ENCODE data around the gene TGM2.
A peak's percentile ranks its signal among the peaks of the same experiment; 100 is the strongest.

TGM2 gene

DNA sequence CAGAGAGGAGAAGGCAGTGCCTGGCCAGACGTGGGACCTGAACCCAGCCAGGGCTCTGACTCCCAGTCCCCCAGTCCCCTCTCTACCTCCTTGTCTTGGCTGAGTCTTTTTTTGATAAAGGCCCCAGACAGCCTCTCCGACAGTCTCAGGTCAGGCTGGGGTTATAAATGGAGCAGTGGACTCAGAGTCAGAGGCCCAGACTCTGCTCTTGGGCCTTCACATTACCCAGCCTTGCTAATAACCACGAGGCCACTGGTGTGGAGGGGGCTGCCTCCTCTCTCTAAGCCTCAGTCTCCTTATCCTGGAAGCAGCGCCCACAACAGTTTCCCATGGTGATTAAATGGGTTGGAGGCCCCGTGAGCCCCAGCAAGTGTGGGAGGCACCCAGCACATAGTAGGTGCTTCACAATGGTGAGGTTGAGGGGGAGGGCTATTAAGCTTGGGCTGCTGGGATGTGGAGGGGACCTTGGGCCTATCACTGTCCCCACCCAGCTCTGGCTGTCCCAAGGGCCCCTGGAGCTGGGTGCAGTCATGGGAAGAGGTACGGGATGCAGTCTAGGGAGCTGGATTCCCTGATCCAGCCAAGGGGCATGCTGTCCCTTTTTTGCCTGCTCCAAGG is 35.7 kb downstream of the TGM2 start:
- no peak for DNase-seq

DNA sequence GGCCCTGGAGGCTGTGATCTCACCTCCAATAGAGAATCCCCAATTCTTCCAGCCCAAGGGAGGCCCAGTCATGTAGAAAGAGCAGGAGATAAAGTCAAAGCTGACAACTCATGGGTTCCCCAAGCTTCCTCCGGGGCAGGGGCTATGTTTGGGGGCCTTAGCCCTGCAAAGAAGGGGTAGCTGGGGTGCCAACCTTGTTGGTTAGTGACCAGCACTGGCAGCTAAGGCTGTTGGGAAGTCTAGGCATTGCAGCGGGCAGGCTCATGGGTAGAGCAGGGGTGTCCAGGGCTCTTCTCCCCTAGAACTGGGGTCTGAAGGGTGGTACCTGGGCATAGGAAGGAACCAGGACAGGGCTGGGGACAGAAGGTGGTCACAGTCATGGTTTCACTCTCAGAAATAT is 36.4 kb downstream of the TGM2 start:
- no peak for DNase-seq

DNA sequence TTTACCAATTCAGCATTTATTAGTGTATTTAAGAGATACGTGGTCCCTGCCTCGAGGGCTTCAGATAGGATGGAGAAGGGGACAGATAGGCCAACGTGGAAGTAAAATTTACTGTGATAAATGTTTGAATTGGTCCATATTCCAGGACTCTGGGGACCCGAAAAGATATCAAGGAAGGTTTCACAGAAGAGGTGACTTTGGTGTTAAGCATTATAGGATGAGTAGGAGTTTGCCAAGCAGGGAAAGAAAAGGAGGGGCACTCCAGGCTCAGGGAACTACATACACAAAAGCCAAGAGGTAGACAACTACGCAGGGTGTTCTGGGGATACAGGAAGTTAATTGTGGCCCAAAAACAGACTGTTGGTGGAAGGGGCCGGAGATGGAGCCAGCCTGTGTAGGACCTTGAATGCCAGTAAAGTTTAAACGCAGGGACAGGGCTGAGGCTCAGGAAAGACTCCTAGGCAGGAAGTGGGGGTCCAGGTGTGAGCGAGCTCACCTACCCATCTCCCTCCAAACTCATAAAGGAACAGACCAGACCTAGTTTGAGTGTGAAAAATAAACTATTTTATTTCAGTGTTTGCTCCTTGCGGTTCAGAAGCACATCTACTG is 37.0 kb downstream of the TGM2 start:
- DNase-seq = no peak

DNA sequence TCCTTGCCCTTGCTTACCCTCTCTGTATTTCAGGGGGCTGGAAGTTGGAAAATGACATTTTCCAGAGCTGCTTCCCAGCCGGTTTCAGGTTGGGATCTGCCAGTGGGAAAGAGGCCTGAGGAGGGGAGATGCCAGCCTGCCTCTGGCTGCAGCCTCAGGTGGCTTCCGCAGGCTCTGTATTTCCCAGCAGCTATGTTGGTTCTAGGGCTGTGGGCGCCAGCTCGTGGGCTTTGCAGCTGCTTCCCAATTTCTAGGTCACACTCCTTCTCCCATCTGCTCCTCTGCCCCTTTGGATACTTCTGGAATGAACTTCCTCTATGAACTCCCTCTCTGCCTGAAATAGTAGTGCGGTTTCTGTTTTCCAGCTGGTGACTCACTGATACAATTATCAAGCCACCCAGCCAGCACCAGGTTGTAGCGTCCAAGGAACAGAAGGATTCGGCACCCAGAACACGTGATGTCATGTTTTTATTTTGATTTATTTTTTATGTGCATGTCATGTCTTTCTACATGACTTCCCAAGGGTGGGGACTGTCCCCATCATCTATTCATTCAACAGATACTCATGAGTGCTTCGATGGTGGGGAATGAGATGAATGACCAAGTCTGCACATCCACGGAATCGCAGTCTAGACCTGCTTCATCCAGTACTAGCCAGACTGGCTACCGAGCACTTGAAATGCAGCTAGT is 38.0 kb downstream of the TGM2 start:
- no peak for DNase-seq

DNA sequence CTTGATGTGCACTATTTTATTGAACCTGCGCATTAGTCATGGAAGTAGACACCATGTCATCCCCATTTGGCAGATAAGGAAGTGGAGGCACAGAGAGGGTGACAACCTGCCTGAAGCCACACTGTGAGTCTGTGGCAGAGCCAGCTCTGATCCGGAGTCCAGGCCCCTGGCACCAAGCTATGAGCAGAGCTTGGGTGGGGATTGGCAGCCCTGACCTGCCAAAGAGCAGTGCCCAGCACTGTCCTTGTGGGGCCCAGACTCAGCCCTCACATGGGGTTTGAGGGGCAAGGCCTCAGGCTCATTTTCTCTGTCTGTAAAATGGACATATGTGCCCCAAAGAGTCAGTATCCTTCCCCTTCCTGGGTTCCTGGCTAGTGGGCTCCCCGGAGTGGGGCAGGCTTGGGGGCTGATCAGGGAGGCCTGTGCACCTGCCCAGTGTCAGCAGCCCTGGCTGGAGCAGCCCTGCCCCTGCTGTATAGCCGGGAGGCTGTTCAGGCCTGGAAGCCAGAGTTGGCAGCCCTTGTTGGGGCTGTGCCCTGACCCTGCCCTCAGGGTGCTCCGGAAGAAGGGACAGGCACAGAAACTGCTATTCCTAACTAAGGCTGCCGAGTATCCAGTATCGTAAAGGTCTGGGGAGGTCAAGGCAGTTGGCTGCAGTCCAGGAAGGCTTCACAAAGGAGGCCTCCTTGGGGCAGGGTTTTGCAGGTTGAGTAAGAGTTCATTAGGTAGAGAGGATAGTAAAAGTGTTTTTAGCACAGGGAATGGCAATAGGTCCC is 38.7 kb downstream of the TGM2 start:
- no peak for DNase-seq

DNA sequence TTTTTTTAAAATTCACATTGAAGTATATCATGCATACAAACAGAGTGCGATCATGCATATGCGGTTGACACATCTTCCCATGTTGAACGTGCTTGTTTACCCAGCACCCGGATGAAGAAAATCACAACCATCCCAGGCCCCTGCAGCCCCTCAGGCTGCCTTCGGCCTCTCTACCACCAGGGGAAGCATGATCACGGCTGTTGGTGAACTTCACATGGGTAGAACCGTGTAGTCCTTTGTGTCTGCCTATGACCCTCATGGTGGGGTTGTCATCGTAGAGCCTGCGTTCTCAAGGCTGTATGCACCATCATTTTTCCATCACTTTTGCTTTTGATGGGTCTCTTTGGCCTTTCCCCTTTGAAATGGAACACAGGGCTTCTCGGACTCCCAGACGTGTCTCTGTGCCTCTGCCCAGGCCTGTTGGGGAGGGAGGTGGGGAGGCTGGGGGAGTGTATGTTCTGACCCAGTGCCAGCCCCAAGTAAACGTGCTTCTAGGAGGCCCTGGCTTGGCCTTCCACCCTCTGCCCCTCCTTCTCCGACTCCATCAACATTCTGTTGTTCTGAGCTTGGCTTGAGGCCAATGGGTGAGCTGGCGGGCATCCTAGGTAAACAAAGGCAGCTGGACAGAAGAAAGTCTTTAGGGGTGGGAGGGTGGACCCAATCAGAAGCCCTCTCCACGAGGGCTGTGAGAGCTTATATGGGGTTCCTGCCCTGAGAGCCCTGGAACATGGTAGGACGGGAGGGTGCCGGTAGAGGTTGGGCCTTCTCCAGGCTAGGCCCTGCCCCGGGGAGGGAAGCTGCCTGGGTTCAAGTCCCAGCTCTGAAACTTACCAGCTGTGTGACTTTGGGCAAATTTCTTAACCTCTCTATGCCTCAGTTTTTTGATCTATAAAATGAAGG is 39.7 kb downstream of the TGM2 start:
- DNase-seq = no peak

DNA sequence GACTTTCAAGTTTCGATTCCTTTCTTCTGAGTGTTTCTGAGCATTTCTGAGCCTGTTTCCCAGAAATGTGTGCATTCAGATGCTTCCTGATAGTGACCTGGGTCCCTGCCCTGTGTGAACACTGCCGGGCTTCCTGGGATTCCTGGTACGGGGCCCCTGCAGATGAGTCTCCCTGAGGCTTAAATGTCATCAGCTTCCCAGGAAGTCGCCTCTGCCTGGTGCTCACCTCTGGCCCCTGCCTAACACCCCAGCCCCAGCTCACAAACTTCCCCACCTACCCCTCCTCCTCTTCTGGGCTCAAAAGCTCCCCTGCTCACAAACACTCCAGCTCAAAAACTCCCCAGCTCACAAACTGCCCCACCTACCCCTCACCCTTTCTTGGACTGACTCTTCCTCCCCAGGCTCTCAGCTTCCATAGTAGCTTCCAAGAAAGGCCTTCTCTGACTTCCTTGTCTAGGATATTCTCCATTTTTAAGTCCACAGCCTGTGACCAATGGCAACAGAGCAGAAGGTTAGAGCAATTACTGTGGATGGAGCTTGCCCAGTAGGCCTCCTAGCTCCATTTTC is 42.0 kb downstream of the TGM2 start:
- DNase-seq = no peak

DNA sequence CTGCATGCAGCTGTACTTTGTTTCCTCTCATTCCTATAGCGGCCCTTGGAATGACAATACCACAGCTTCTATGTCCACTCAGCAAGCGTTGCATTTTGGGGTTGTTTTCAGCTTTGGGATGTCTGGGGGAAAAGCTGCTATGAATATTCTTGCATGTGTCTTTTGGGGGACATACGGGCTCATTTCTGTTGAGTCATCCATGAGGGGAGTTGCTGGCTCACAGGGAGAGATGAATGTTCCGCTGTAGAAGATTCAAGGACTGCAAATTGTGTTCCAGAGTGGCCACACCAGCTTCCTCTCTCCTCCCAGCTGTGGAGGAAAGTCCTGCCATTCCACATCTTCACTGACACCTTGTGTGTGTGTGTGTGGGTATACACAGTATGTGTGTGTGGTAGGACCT is 43.3 kb downstream of the TGM2 start:
- no peak for DNase-seq

DNA sequence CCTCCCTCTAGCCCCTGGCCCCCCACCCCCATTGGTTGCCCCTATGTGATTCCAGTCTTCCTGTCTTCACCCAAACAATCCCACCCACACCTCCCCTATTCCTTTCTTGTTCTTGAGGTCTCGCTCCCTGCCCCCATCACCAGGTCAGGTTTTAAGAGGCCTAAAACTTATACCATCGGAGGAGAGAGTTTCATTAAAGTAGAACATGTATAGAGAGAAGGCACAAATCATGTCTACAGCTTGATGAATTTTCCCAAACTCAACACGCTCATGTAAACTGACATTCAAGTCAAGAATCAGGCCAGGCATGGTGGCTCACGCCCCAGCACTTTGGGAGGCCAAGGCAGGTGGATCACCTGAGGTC is 44.5 kb downstream of the TGM2 start:
- DNase-seq = no peak

DNA sequence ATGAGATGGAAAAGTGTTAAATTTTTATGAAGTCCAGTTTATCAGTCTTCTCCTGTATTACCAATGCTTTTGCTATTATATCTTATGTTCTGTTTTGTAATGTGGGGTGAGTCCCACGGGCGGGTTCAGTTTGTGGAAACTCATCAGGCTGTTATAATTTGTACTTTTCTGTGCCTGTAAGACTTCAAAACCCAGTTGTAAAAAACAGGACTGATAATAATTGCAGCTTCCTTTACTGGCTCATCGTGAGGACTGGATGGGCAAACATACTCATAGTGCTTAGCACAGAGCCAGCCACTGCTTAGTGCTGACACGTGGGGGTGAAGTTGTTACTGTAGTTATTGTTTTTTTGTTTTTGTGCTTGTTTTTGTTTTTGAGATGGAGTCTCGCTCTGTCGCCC is 45.6 kb downstream of the TGM2 start:
- DNase-seq = no peak

DNA sequence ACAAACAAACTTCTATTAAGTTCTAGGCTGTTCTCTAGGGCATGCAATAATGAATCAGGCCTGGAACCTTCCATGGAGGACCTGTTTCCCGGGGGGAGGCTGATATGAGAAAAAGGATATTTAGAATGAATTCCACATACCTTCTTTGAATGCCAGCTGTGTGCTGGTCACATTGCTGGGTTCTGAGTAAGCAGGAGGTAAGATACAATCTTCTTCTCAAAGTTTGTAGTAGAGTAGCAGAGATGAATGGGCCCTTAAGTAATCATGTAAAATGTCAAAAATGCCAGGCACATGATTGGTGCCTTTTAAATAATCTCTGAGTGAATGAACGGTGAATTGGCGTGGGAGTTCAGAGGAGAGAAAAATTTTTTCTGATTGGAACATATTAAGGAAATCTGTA is 47.4 kb downstream of the TGM2 start:
- DNase-seq = no peak

DNA sequence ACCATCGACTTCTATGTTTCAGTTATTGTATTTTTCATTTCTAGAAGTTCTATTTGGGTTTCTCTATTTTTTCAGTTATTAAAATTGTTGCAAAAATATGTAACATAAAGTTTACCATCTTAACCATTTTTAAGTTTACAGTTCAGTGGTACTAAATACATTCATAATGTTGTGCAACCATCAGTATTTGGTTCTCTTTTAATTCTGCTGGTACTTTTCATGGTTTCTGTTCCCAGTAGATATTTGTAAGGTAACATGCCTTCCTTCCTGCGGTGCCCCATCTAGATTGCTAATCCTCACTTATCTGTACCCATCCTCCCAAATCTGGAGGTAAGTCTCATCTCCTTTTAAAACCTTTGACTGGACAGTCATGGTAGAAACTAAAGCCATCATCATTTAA is 47.9 kb downstream of the TGM2 start:
- DNase-seq = no peak

DNA sequence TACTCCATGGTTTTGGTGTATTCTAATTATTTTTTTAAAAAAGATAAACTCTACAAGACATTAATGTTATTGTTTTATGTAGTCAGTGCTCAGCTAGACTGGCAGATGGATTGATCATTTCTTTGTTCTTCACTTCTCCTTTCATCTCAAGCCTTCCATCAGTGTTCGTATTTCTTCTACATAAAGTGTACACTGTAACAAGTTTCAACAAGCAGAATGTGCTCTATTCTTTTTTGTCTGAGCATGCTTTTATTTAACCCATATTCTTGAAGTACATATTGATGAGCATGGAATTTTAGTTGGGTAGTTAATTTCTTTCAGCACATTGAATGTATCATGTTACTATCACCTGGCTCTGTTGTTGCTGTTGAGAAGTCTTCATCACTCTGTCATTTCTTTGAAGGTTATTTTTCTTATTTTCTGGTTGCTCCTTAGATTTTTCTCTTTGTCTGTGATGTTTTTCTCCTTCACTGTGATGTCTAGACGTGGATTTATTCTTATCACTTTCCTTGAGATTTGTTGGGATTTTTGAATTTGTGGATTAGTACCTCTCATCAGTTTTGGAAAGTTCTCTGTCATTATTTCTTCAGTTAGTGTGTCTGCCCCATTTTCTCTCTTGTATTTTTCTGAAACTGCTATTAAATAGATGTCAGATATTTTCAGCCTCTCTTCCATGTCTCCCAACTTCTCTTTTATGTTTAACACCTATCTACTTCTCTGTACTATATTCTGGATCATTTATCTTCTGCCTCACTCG is 48.5 kb downstream of the TGM2 start:
- DNase-seq = no peak

DNA sequence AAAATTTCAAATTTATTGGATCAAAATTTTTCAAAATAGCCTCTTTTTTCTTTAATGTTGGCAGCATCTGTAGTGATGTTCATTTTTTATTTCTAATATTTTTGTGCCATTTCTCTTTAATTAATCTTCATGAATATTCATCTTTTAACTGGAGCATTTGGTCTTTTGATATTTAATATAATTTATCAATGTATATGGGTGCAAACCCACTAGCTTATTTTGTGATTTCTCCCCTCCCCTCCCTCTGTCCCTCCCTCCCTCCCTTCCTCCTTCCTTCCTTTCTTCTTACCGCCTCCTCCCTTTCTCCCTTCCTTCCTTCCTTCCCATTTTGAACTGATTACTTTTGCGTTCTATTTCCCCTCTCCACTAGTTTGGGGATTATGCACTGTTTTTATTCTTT is 49.2 kb downstream of the TGM2 start:
- no peak for DNase-seq

DNA sequence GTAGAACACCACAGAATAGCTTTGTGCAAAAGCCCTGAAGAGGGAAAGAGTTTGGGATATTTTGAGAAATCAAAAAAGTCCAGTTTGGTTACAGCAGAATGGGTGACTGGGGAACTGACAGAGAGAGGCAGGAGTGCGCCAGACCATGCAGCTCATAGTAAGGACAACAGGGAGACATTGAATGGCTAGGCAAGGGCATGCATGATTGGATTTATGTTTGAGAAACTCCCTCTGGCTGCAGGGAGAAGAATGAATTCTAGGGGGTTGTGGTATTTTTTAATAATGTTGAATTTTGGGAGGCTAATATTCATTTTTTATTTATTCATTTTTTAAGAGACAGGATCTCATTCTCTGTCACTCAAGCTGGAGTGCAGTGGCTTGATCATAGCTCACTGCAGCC is 49.9 kb downstream of the TGM2 start:
- DNase-seq = no peak

DNA sequence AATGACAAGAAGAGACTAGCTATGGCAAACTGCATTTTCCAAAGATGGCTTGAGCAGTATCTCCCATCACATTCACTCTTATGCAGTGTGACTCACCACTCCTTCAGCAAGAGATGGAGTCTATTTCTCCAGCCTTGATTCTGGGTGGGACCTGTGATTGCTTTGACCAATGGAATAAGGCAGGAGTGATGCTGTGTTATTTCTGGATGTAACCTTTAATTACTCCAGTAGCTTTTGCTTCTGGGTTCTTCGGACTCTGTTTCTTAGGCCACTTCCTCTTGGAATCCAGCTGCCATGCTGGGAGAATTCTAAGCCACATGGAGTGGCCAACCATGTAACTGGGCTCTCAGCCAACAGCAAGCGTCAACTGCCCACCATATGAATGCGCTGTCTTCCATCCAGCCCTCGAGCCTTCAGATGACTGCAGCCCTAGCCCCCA is 50.7 kb downstream of the TGM2 start:
- DNase-seq = peak; percentile 52

DNA sequence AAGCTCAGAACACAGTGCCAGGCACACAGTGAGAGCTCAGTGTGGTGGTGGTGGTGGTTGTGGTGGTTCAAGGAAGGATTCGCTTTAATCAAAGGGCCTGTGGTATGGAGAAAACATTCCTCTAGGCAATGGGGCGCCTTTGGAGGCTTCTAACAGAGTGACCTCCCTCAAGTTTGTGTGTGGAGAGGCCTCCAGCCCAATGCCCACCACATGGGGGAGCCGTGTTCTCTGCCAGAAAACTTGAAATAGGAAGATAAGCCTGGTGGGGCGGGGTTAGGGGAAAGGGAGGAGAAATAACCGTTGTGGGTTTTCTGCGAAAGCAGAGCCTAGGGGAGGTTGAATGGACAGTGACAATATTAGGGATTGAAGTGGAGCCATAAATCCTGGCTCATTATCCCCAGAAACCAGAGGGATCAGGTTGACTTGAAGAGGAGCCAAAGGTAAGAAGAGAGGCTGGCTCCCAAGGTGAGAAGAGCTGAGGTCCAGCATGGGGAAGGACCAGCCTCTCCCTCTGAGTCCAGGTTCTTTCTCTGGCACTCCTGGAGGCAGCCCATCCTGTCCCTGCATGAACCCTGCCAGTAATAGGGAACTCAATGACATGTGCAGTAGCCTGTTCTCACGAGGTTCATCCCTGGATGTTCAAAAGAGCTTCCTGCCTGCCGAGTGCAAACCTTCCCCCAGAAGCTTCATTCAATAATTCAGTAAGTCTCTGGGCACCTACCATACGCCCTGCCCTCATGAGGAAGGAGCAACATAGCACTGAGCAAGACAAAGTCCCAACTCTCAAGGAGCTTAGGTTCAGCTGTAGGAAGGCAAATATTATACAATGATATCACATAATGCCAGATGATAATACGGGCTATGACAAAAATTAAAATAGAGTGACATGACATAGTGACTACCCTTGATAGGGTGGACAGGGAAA is 51.4 kb downstream of the TGM2 start:
- peak; percentile 96 for DNase-seq

DNA sequence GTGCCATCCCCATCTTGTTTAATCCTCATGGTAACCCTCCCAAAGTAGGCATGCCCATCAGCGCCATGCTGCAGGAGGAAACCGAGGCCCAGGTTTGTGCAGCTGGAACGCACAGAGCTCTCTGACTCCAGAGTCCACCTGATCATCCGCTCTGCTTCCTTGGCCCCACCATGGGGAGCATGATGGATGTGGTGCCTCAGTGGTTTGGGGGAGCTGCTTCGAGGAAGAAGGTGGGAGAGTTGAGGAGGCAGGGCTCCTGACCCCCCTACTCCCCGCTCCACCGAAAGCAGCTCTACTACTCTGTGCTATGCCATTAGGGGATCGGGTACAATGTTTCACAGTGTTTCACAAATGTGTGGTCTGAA is 52.2 kb downstream of the TGM2 start:
- no peak for DNase-seq

DNA sequence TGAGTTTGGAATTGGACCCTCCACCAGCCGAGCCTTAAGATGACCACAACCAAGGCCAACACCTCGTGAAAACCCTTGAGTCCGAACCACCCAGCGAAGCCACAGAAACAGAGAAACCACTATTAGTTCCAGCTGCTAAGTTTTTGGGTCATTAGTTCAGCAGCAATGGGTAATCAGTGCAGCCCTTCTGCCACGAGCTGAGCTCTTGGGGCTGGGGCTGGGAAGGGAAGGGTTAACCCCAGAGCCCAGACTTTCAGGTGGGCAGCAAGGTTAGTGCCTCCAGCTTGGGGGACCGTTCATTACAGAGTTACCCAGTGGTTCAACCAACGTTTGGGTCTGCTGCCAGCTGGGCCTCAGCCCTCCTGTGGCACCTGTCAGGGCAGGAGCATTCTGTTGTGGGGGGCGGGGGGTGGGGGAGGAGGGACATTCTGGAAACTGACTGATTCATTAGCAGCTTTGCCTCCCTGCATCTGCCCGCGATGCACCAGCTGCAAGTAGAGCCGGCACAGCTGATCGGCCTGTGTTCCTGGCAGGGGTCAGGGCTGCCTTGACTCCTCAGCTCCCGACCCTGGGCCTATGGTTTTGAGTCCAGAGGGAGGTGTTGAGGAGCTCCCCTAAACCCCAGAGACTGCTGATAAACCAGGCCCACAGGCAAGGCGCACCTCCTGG is 52.7 kb downstream of the TGM2 start:
- no peak for DNase-seq
